DOHH2 (cell line): Measurements from ENCODE around the gene CERS6.

ENCODE experiments used
- EZH2phosphoT487 ChIP-seq: fragments of 200-600 bp; sonication (generic); IDR thresholded peaks from 2 replicates; pipeline ENCODE4 v1.6.1; 2017; ENCODE audit warnings: borderline replicate concordance, mild to moderate bottlenecking, antibody characterized with exemption, low read length, moderate library complexity, mixed read lengths
- TF ChIP-seq, protein P1 (sequence below): fragments of 200-600 bp; sonication (generic); IDR thresholded peaks from one replicate; pipeline ENCODE4 v1.5.1; 2014; ENCODE audit warnings: antibody characterized with exemption, mild to moderate bottlenecking, low read depth, low read length; ENCODE audit not compliant: poor library complexity, severe bottlenecking

GRCh38 chr2:168787098-168787781 is 331.2 kb downstream of the CERS6 start:
- TF ChIP-seq, protein P1, sequence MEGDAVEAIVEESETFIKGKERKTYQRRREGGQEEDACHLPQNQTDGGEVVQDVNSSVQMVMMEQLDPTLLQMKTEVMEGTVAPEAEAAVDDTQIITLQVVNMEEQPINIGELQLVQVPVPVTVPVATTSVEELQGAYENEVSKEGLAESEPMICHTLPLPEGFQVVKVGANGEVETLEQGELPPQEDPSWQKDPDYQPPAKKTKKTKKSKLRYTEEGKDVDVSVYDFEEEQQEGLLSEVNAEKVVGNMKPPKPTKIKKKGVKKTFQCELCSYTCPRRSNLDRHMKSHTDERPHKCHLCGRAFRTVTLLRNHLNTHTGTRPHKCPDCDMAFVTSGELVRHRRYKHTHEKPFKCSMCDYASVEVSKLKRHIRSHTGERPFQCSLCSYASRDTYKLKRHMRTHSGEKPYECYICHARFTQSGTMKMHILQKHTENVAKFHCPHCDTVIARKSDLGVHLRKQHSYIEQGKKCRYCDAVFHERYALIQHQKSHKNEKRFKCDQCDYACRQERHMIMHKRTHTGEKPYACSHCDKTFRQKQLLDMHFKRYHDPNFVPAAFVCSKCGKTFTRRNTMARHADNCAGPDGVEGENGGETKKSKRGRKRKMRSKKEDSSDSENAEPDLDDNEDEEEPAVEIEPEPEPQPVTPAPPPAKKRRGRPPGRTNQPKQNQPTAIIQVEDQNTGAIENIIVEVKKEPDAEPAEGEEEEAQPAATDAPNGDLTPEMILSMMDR = no peak
- no peak for TF ChIP-seq EZH2phosphoT487
